ENCODE results near the gene MYO18B.

GRCh38 chr22:25704701-25705100, 37.3 kb upstream of the MYO18B start:
- TF ChIP-seq, protein P1, sequence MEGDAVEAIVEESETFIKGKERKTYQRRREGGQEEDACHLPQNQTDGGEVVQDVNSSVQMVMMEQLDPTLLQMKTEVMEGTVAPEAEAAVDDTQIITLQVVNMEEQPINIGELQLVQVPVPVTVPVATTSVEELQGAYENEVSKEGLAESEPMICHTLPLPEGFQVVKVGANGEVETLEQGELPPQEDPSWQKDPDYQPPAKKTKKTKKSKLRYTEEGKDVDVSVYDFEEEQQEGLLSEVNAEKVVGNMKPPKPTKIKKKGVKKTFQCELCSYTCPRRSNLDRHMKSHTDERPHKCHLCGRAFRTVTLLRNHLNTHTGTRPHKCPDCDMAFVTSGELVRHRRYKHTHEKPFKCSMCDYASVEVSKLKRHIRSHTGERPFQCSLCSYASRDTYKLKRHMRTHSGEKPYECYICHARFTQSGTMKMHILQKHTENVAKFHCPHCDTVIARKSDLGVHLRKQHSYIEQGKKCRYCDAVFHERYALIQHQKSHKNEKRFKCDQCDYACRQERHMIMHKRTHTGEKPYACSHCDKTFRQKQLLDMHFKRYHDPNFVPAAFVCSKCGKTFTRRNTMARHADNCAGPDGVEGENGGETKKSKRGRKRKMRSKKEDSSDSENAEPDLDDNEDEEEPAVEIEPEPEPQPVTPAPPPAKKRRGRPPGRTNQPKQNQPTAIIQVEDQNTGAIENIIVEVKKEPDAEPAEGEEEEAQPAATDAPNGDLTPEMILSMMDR (IDR thresholded peaks at IDR 0.05), result no peak
- TF ChIP-seq POLR2A (IDR thresholded peaks at IDR 0.05), result no peak

Measured in right lobe of liver (tissue), 4 donors.